Fibroblast of the aortic adventitia (primary cell): ENCODE results near the gene ERFL. TPM values are rescaled to one million over a fixed set of nuclear protein-coding genes. Genes with fewer than 3 reads are reported as not detected.

Source experiments
- DNase-seq: peaks from one replicate; pipeline ENCODE4 v3.0.0-alpha.2; 2010; ENCODE audit warnings: low read depth
- H3K4me3 ChIP-seq: 2 replicates; pipeline ENCODE4 v1.5.1; 2011; ENCODE audit warnings: low read depth, mild to moderate bottlenecking, control low read depth, low read length, moderate library complexity
- total RNA-seq: library from RNA; depleted of rRNA; stranded (reverse); fragments of >200 nt; gene quantifications from 2 replicates; pipeline ENCODE4 v1.2.3, GENCODE V29; 2012; ENCODE audit warnings: low replicate concordance
- TF ChIP-seq, protein P1 (sequence below): IDR thresholded peaks from 2 replicates; pipeline ENCODE4 v1.5.1; 2011; ENCODE audit warnings: mild to moderate bottlenecking, low read length, control low read depth, inconsistent platforms; ENCODE audit not compliant: insufficient read depth

Gene ERFL
- total RNA-seq, 1 donor, result not detected

DNA sequence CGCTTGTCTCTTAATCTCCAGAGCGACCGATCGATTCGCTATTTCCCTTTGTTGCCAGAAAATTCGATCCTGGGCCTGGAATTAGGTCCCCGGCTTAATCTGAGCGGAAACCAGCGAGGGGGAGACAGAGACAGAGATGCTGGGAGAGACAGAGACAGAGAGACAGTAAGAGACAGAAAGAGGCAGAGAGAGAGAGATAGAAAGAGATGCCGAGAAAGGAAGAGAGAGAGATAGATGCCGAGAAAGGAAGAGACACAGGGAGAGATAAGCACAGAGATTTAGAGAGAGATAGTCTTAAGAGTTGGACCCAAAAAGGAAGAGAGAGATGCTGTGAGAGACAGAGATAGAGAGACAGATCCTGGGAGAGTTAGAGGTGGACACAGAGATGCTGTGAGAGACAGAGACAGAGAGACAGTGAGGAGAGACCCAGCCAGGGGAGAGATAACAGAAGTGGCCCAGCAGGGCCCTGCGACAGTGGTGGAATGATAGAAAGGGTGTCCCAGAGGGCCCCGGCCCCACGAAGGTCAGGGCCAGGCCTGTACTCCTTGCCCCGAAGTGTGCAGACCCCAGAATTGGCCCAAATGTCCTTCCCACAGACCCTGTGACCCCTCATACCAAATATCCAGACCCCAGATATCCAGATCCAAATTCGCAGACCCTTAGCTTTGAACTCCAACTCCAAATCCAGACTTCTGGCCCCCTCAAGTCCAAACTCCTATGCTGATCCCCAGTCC lies 1.3 kb downstream of the ERFL start:
- no peak overlapping the region for H3K4me3 ChIP-seq
- TF ChIP-seq, protein P1, sequence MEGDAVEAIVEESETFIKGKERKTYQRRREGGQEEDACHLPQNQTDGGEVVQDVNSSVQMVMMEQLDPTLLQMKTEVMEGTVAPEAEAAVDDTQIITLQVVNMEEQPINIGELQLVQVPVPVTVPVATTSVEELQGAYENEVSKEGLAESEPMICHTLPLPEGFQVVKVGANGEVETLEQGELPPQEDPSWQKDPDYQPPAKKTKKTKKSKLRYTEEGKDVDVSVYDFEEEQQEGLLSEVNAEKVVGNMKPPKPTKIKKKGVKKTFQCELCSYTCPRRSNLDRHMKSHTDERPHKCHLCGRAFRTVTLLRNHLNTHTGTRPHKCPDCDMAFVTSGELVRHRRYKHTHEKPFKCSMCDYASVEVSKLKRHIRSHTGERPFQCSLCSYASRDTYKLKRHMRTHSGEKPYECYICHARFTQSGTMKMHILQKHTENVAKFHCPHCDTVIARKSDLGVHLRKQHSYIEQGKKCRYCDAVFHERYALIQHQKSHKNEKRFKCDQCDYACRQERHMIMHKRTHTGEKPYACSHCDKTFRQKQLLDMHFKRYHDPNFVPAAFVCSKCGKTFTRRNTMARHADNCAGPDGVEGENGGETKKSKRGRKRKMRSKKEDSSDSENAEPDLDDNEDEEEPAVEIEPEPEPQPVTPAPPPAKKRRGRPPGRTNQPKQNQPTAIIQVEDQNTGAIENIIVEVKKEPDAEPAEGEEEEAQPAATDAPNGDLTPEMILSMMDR, result no peak
- no peak for DNase-seq

DNA sequence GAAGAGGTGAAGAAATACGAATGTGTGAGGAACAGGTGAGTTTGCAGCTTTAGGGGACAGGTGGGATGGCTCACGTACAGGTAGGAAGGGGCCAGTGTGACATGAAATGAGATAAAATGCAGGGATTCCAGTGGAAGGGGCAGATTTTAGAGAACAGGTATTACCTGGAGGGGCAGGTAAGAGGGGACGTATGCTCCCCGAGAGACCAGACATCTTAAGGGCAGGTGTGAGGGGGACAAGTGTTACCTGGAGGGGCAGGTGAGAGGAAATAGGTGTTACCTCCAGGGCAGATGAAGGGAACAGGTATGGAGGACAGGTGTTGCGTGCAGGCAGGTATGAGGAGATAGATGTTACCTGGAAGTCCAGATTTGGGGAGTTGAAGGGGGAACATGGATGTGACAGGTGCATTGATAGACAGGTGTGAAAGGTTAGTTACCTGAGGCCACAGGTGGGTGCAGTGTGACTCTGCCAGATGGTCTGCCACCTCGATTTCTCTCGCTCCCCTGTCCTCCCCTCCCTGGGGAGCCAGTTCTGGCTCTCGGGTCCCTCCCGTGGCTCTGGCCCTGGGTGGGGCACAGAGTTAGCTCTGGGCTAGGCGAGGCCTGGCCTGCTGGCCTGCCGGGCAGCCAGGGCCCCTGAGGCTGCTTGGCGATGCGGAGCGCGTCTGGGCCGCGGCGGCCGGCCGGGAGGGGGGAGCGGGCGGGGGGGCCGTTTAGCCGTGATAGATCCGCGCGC lies 2.1 kb downstream of the ERFL start:
- DNase-seq, result no peak
- no peak overlapping the region for H3K4me3 ChIP-seq
- TF ChIP-seq, protein P1, result no peak

DNA sequence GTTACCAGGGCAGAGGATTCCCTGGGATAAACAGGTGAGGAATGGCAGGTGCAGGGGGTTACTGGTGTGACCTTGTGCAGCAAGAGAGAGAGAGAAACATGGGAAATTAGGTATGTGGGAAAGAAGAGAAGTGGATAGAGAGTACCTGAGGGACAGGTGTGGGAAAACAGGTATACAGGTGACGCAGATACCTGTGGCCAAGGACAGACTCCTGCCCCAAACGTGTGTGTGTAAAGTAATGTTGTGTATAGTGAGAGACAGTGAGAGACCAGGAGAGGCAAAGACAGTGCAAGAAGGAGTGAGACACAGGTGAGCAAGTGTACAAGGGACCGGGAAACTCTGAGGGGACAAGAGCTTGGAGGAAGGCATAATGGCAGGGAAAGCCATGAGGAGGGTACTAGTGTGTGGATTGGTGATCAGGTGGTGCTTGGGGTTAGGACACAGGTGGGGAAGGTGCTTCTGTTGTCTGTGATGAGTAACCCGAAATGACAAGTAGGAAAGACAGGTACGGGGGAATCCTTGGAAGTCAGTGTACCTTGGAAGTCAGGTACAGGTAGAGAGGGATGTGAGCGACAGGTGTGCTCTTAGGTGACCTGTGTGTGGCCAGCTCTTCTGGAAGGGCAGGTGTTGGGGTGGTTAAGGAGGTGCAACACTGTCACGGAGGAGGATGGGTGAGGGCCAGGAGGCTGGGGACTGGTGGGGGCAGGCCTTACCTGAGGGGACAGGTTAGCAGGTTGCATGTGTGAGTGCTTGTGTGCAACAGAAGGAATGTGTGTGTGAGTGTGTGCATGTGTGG lies 2.8 kb downstream of the ERFL start:
- no peak overlapping the region for H3K4me3 ChIP-seq
- TF ChIP-seq, protein P1, result no peak
- DNase-seq, result no peak

GRCh38 chr19:41924151-41925145 lies 3.8 kb downstream of the ERFL start:
- H3K4me3 ChIP-seq, result no peak overlapping the region
- DNase-seq, result no peak
- TF ChIP-seq, protein P1, result no peak

- DNase-seq, result no peak
- H3K4me3 ChIP-seq, result no peak overlapping the region
- TF ChIP-seq, protein P1, result no peak
These were observed 5.0 kb downstream of the ERFL start for GRCh38 chr19:41923045-41923788.
